Astrocyte (in vitro differentiated cells and primary cell): ENCODE data around the gene MFSD11. TPM values are rescaled to one million over a fixed set of nuclear protein-coding genes. Genes with fewer than 3 reads are reported as not detected.

Source experiments
- DNase-seq: peaks from one replicate; pipeline ENCODE4 v3.0.0-alpha.2; 2010; ENCODE audit warnings: low read depth
- FAIRE-seq: peaks from 2 replicates; lab custom pipeline; 2011; peaks lifted over from hg19 to GRCh38; lab: Jason Lieb, UNC
- H2AFZ ChIP-seq: 2 replicates; pipeline ENCODE4 v1.6.0; 2012; ENCODE audit warnings: low read depth, low read length, inconsistent platforms
- H3K27ac ChIP-seq: 2 replicates; pipeline ENCODE4 v1.5.1; 2011; ENCODE audit warnings: low read depth, low read length, inconsistent platforms
- H3K27me3 ChIP-seq: 2 replicates; pipeline ENCODE4 v1.6.0; 2011; ENCODE audit warnings: low read length, inconsistent platforms; ENCODE audit not compliant: insufficient read depth
- H3K36me3 ChIP-seq: 2 replicates; pipeline ENCODE4 v1.5.1; 2011; ENCODE audit warnings: low read length, inconsistent platforms; ENCODE audit not compliant: insufficient read depth
- H3K4me1 ChIP-seq: 2 replicates; pipeline ENCODE4 v1.5.1; 2011; ENCODE audit warnings: low read length, inconsistent platforms; ENCODE audit not compliant: insufficient read depth
- H3K4me2 ChIP-seq: 2 replicates; pipeline ENCODE4 v1.6.0; 2012; ENCODE audit warnings: low read length, inconsistent platforms
- H3K4me3 ChIP-seq: 2 replicates; pipeline ENCODE4 v1.5.1; 2011; ENCODE audit warnings: low read depth, mild to moderate bottlenecking, low read length, inconsistent platforms; ENCODE audit not compliant: insufficient read depth
- H3K79me2 ChIP-seq: 2 replicates; pipeline ENCODE4 v1.6.0; 2012; ENCODE audit warnings: mild to moderate bottlenecking, low read length, inconsistent platforms; ENCODE audit not compliant: insufficient read depth
- H3K9ac ChIP-seq: 2 replicates; pipeline ENCODE4 v1.6.0; 2012; ENCODE audit warnings: mild to moderate bottlenecking, low read length, inconsistent platforms
- H3K9me3 ChIP-seq: 2 replicates; pipeline ENCODE4 v1.5.1; 2012; ENCODE audit warnings: low read depth, mild to moderate bottlenecking, low read length, inconsistent platforms; ENCODE audit not compliant: insufficient read depth
- H4K20me1 ChIP-seq: 2 replicates; pipeline ENCODE4 v1.6.0; 2012; ENCODE audit warnings: low read length, inconsistent platforms; ENCODE audit not compliant: insufficient read depth
- H3K27ac Mint-ChIP-seq: one replicate; pipeline ENCODE4 v1.8.0; 2021; ENCODE audit warnings: mild to moderate bottlenecking, mixed read lengths; ENCODE audit not compliant: unreplicated experiment
- H3K27me3 Mint-ChIP-seq: one replicate; pipeline ENCODE4 v1.8.0; 2021; ENCODE audit warnings: low read depth, mixed read lengths; ENCODE audit not compliant: unreplicated experiment
- H3K36me3 Mint-ChIP-seq: one replicate; pipeline ENCODE4 v1.8.0; 2021; ENCODE audit warnings: low read depth, mixed read lengths; ENCODE audit not compliant: unreplicated experiment
- H3K4me1 Mint-ChIP-seq: one replicate; pipeline ENCODE4 v1.8.0; 2021; ENCODE audit warnings: low read depth, mixed read lengths; ENCODE audit not compliant: unreplicated experiment
- H3K4me3 Mint-ChIP-seq: one replicate; pipeline ENCODE4 v1.8.0; 2021; ENCODE audit warnings: mild to moderate bottlenecking, moderate library complexity, mixed read lengths; ENCODE audit not compliant: unreplicated experiment
- H3K9me3 Mint-ChIP-seq: one replicate; pipeline ENCODE4 v1.8.0; 2021; ENCODE audit warnings: mild to moderate bottlenecking, mixed read lengths; ENCODE audit not compliant: unreplicated experiment
- EZH2 ChIP-seq: IDR thresholded peaks from 2 replicates; pipeline ENCODE4 v1.6.1; 2012; ENCODE audit warnings: mild to moderate bottlenecking, low read length, inconsistent platforms; ENCODE audit not compliant: insufficient read depth
- total RNA-seq: library from RNA; stranded (reverse); gene quantifications from 2 replicates; pipeline ENCODE4 v1.2.1, GENCODE V29; 2021
- TF ChIP-seq, protein P1 (sequence below): IDR thresholded peaks from 2 replicates; pipeline ENCODE4 v1.5.1; 2011; ENCODE audit warnings: low read depth, mild to moderate bottlenecking, inconsistent platforms, low read length, moderate library complexity; ENCODE audit not compliant: insufficient read depth

MFSD11 gene
- total RNA-seq, 1 donor from 2014 or later: 20.9 TPM

DNA sequence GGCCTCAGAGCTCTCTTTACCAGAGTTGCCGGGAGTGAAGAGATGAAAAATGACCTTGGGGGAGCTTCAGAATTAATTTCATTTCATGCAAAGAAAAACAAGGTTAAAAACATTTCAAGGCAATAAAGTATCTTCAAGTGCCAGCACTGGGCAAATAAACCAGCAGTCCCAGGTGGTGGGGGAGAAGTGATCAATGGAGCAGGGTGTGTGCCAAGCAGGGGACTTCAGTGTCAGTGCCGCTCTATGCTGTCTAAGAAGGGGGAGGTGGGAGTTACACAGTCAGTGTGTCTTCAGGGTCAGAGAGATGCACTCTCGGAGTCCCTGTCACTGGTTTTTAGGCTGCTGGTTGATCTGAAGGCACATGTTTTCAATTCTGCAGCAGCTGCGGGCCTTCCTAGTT, 73.0 kb downstream of the MFSD11 start:
- no peaks in the 10 kb centered on the region for H3K36me3 ChIP-seq
- Mint-ChIP-seq H3K9me3 (peaks cover 7% of the 10 kb centered on the region), H3K4me1 (no peaks in the 10 kb centered on the region), H3K27ac (no peak overlapping the region), H3K36me3 (peaks cover 5% of the 10 kb centered on the region), H3K27me3 (peaks cover 17% of the 10 kb centered on the region), H3K4me3 (no peak overlapping the region)
- no peak overlapping the region for H3K9ac ChIP-seq
- H3K9me3 ChIP-seq: no peaks in the 10 kb centered on the region
- H3K4me1 ChIP-seq: no peaks in the 10 kb centered on the region
- no peak overlapping the region for H3K27ac ChIP-seq
- no peak for TF ChIP-seq EZH2
- TF ChIP-seq, protein P1, sequence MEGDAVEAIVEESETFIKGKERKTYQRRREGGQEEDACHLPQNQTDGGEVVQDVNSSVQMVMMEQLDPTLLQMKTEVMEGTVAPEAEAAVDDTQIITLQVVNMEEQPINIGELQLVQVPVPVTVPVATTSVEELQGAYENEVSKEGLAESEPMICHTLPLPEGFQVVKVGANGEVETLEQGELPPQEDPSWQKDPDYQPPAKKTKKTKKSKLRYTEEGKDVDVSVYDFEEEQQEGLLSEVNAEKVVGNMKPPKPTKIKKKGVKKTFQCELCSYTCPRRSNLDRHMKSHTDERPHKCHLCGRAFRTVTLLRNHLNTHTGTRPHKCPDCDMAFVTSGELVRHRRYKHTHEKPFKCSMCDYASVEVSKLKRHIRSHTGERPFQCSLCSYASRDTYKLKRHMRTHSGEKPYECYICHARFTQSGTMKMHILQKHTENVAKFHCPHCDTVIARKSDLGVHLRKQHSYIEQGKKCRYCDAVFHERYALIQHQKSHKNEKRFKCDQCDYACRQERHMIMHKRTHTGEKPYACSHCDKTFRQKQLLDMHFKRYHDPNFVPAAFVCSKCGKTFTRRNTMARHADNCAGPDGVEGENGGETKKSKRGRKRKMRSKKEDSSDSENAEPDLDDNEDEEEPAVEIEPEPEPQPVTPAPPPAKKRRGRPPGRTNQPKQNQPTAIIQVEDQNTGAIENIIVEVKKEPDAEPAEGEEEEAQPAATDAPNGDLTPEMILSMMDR: no peak
- no peak for DNase-seq
- no peak overlapping the region for H3K4me2 ChIP-seq
- peaks cover 3% of the 10 kb centered on the region for H3K27me3 ChIP-seq
- H3K4me3 ChIP-seq: no peak overlapping the region
- H2AFZ ChIP-seq: no peak overlapping the region
- no peaks in the 10 kb centered on the region for H3K79me2 ChIP-seq
- no peak for FAIRE-seq
- no peaks in the 10 kb centered on the region for H4K20me1 ChIP-seq

DNA sequence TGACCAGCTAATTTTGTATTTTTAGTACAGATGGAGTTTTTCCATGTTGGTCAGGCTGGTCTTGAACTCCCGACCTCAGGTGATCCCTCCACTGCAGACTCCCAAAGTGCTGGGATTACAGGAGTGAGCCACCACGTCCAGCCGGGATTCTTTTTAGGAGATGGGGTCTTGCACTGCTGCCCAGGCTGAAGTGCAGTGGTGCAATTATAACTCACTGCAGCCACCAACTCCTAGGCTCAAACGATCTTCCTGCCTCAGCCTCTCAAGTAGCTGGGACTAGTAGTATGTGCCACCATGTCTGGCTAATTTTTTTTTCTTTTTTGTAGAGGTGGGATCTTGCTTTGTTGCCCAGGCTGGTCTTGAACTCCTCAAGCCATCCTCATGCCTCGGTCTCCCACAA, 73.9 kb downstream of the MFSD11 start:
- DNase-seq (no peak), FAIRE-seq (no peak)
- H3K4me3 Mint-ChIP-seq: no peak overlapping the region

DNA sequence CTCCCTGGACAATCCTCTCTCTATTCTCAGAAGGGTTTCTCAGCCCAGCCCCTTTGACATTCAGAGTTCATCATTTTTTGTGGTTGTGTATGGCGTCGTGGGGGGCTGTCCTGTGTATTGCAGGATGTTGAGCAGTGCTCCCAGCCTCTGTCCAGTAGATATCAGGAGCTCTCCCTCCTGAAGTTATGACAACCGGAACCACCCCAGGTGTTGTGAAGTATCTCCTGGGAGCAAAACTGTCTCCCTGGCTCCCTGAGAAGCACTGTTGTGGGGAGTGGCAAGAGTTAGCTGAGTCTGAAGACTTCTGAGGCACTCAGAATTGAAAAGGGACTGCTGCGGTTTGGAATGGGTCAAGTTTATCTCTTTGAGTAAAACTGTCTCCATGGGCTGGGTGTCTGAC, 74.3 kb downstream of the MFSD11 start:
- TF ChIP-seq EZH2: no peak
- TF ChIP-seq, protein P1: no peak
- Mint-ChIP-seq H3K4me3 (no peak overlapping the region), H3K27me3 (peaks cover 15% of the 10 kb centered on the region), H3K27ac (no peak overlapping the region), H3K36me3 (no peaks in the 10 kb centered on the region), H3K9me3 (no peaks in the 10 kb centered on the region), H3K4me1 (no peaks in the 10 kb centered on the region)
- Histone ChIP-seq H3K4me1 (no peaks in the 10 kb centered on the region), H4K20me1 (no peaks in the 10 kb centered on the region), H3K9me3 (no peaks in the 10 kb centered on the region), H3K36me3 (no peaks in the 10 kb centered on the region), H3K79me2 (no peaks in the 10 kb centered on the region), H3K4me2 (no peak overlapping the region), H3K27ac (no peak overlapping the region), H3K9ac (no peak overlapping the region), H3K27me3 (peaks cover 3% of the 10 kb centered on the region), H3K4me3 (no peak overlapping the region), H2AFZ (no peak overlapping the region)
- no peak for FAIRE-seq
- DNase-seq: no peak

More for the DNA sequence above, 73.9 kb downstream of the MFSD11 start:
- H2AFZ ChIP-seq: no peak overlapping the region
- peaks cover 3% of the 10 kb centered on the region for H3K27me3 ChIP-seq
- H3K4me1 Mint-ChIP-seq: no peaks in the 10 kb centered on the region
- no peak overlapping the region for H3K27ac Mint-ChIP-seq
- H3K9me3 Mint-ChIP-seq: peaks cover 2% of the 10 kb centered on the region
- no peak for TF ChIP-seq EZH2
- TF ChIP-seq, protein P1: no peak
- peaks cover 2% of the 10 kb centered on the region for H3K36me3 Mint-ChIP-seq
- H4K20me1 ChIP-seq: no peaks in the 10 kb centered on the region
- H3K79me2 ChIP-seq: no peaks in the 10 kb centered on the region
- no peak overlapping the region for H3K9ac ChIP-seq
- H3K4me3 ChIP-seq: no peak overlapping the region
- H3K27me3 Mint-ChIP-seq: peaks cover 15% of the 10 kb centered on the region
- no peaks in the 10 kb centered on the region for H3K4me1 ChIP-seq
- no peaks in the 10 kb centered on the region for H3K36me3 ChIP-seq
- no peaks in the 10 kb centered on the region for H3K9me3 ChIP-seq
- no peak overlapping the region for H3K27ac ChIP-seq
- no peak overlapping the region for H3K4me2 ChIP-seq
